ENCODE measurements around the gene CEP70.

The CEP70 gene

GRCh38 chr3:138477120-138477519 is 116.9 kb downstream of the CEP70 start:
- H3K27me3 Mint-ChIP-seq = peaks cover 3% of the 10 kb centered on the region
- H3K4me3 Mint-ChIP-seq = no peak overlapping the region
- DNase-seq = no peak
- H3K27ac Mint-ChIP-seq = no peak overlapping the region
- H3K9me3 Mint-ChIP-seq = no peaks in the 10 kb centered on the region
- no peaks in the 10 kb centered on the region for H3K36me3 Mint-ChIP-seq (ENCODE audit: low read depth)
- ATAC-seq = no peak
- H3K4me1 Mint-ChIP-seq = no peaks in the 10 kb centered on the region

- Mint-ChIP-seq H3K27ac (no peak overlapping the region), H3K4me3 (no peak overlapping the region), H3K4me1 (no peaks in the 10 kb centered on the region), H3K9me3 (no peaks in the 10 kb centered on the region), H3K36me3 (ENCODE audit: low read depth) (no peaks in the 10 kb centered on the region), H3K27me3 (peaks cover 3% of the 10 kb centered on the region)
- DNase-seq (no peak), ATAC-seq (no peak)
Measured at GRCh38 chr3:138476526-138476925, 117.5 kb downstream of the CEP70 start.

- DNase-seq = no peak
- Mint-ChIP-seq H3K4me1 (no peaks in the 10 kb centered on the region), H3K9me3 (no peaks in the 10 kb centered on the region), H3K27me3 (no peaks in the 10 kb centered on the region), H3K4me3 (no peak overlapping the region), H3K27ac (no peak overlapping the region), H3K36me3 (ENCODE audit: low read depth) (no peaks in the 10 kb centered on the region)
- no peak for ATAC-seq
Measured at GRCh38 chr3:138474163-138474562, 119.9 kb downstream of the CEP70 start.

- ATAC-seq = no peak
- no peaks in the 10 kb centered on the region for H3K36me3 Mint-ChIP-seq (ENCODE audit: low read depth)
Measured at GRCh38 chr3:138473391-138473790, 120.7 kb downstream of the CEP70 start.

GRCh38 chr3:138472141-138472825 is 121.8 kb downstream of the CEP70 start:
- H3K4me3 Mint-ChIP-seq = no peak overlapping the region
- H3K36me3 Mint-ChIP-seq (ENCODE audit: low read depth) = no peaks in the 10 kb centered on the region
- H3K4me1 Mint-ChIP-seq = no peaks in the 10 kb centered on the region

More at GRCh38 chr3:138473391-138473790, 120.7 kb downstream of the CEP70 start:
- H3K4me1 Mint-ChIP-seq = no peaks in the 10 kb centered on the region
- H3K9me3 Mint-ChIP-seq = no peaks in the 10 kb centered on the region
- H3K27ac Mint-ChIP-seq = no peak overlapping the region
- DNase-seq = no peak
- peaks cover 2% of the 10 kb centered on the region for H3K27me3 Mint-ChIP-seq
- H3K4me3 Mint-ChIP-seq = no peak overlapping the region

GRCh38 chr3:138471481-138471880 is 122.6 kb downstream of the CEP70 start:
- ATAC-seq (no peak), DNase-seq (no peak)
- Mint-ChIP-seq H3K9me3 (no peaks in the 10 kb centered on the region), H3K36me3 (ENCODE audit: low read depth) (no peaks in the 10 kb centered on the region), H3K27ac (no peak overlapping the region), H3K4me1 (no peaks in the 10 kb centered on the region), H3K4me3 (no peak overlapping the region), H3K27me3 (peaks cover 6% of the 10 kb centered on the region)

More at GRCh38 chr3:138472141-138472825, 121.8 kb downstream of the CEP70 start:
- Mint-ChIP-seq H3K27ac (no peak overlapping the region), H3K27me3 (peaks cover 3% of the 10 kb centered on the region), H3K9me3 (no peaks in the 10 kb centered on the region)
- DNase-seq (no peak), ATAC-seq (no peak)

- Mint-ChIP-seq H3K27ac (no peak overlapping the region), H3K4me3 (no peak overlapping the region), H3K9me3 (no peaks in the 10 kb centered on the region), H3K27me3 (peaks cover 6% of the 10 kb centered on the region), H3K36me3 (ENCODE audit: low read depth) (no peaks in the 10 kb centered on the region), H3K4me1 (no peaks in the 10 kb centered on the region)
- DNase-seq (no peak), ATAC-seq (peak; percentile 22)
Measured at GRCh38 chr3:138470687-138471086, 123.4 kb downstream of the CEP70 start.

GRCh38 chr3:138469874-138470273 is 124.2 kb downstream of the CEP70 start:
- Mint-ChIP-seq H3K27me3 (peaks cover 6% of the 10 kb centered on the region), H3K4me1 (no peaks in the 10 kb centered on the region), H3K9me3 (no peaks in the 10 kb centered on the region), H3K36me3 (ENCODE audit: low read depth) (no peaks in the 10 kb centered on the region), H3K4me3 (no peak overlapping the region), H3K27ac (no peak overlapping the region)
- DNase-seq (no peak), ATAC-seq (no peak)

GRCh38 chr3:138468886-138469285 is 125.2 kb downstream of the CEP70 start:
- H3K27me3 Mint-ChIP-seq = peaks cover 6% of the 10 kb centered on the region
- no peak overlapping the region for H3K27ac Mint-ChIP-seq
- no peaks in the 10 kb centered on the region for H3K9me3 Mint-ChIP-seq
- no peak for DNase-seq
- no peak for ATAC-seq
- H3K4me1 Mint-ChIP-seq = no peaks in the 10 kb centered on the region
- no peaks in the 10 kb centered on the region for H3K36me3 Mint-ChIP-seq (ENCODE audit: low read depth)
- H3K4me3 Mint-ChIP-seq = no peak overlapping the region

- H3K27me3 Mint-ChIP-seq = peaks cover 6% of the 10 kb centered on the region
Measured at GRCh38 chr3:138468451-138468850, 125.6 kb downstream of the CEP70 start.

GRCh38 chr3:138467931-138468330 is 126.1 kb downstream of the CEP70 start:
- no peak overlapping the region for H3K27ac Mint-ChIP-seq
- no peaks in the 10 kb centered on the region for H3K4me1 Mint-ChIP-seq
- DNase-seq = no peak
- peaks cover 6% of the 10 kb centered on the region for H3K27me3 Mint-ChIP-seq
- H3K36me3 Mint-ChIP-seq (ENCODE audit: low read depth) = no peaks in the 10 kb centered on the region
- H3K9me3 Mint-ChIP-seq = no peaks in the 10 kb centered on the region
- no peak overlapping the region for H3K4me3 Mint-ChIP-seq
- no peak for ATAC-seq

More at GRCh38 chr3:138468451-138468850, 125.6 kb downstream of the CEP70 start:
- Mint-ChIP-seq H3K9me3 (no peaks in the 10 kb centered on the region), H3K27ac (no peak overlapping the region), H3K4me3 (no peak overlapping the region), H3K36me3 (ENCODE audit: low read depth) (no peaks in the 10 kb centered on the region), H3K4me1 (no peaks in the 10 kb centered on the region)
- DNase-seq (no peak), ATAC-seq (no peak)

GRCh38 chr3:138465925-138466324 is 128.1 kb downstream of the CEP70 start:
- H3K27ac Mint-ChIP-seq = no peak overlapping the region
- no peak for DNase-seq

GRCh38 chr3:138465451-138465850 is 128.6 kb downstream of the CEP70 start:
- ATAC-seq (no peak), DNase-seq (no peak)
- no peak overlapping the region for H3K4me3 Mint-ChIP-seq
- peaks cover 7% of the 10 kb centered on the region for H3K27me3 Mint-ChIP-seq
- no peaks in the 10 kb centered on the region for H3K36me3 Mint-ChIP-seq (ENCODE audit: low read depth)
- no peaks in the 10 kb centered on the region for H3K9me3 Mint-ChIP-seq
- no peak overlapping the region for H3K27ac Mint-ChIP-seq
- H3K4me1 Mint-ChIP-seq = no peaks in the 10 kb centered on the region

More at GRCh38 chr3:138465925-138466324, 128.1 kb downstream of the CEP70 start:
- Mint-ChIP-seq H3K9me3 (no peaks in the 10 kb centered on the region), H3K4me1 (no peaks in the 10 kb centered on the region), H3K4me3 (no peak overlapping the region), H3K27me3 (peaks cover 7% of the 10 kb centered on the region), H3K36me3 (ENCODE audit: low read depth) (no peaks in the 10 kb centered on the region)
- ATAC-seq = no peak

GRCh38 chr3:138464491-138464860 is 129.6 kb downstream of the CEP70 start:
- no peak overlapping the region for H3K27ac Mint-ChIP-seq
- H3K4me3 Mint-ChIP-seq = no peak overlapping the region
- no peak for ATAC-seq
- peaks cover 7% of the 10 kb centered on the region for H3K27me3 Mint-ChIP-seq
- DNase-seq = no peak
- H3K9me3 Mint-ChIP-seq = no peaks in the 10 kb centered on the region
- H3K4me1 Mint-ChIP-seq = no peaks in the 10 kb centered on the region
- no peaks in the 10 kb centered on the region for H3K36me3 Mint-ChIP-seq (ENCODE audit: low read depth)

- Mint-ChIP-seq H3K27ac (no peak overlapping the region), H3K4me3 (no peak overlapping the region), H3K27me3 (peaks cover 7% of the 10 kb centered on the region), H3K4me1 (no peaks in the 10 kb centered on the region), H3K36me3 (ENCODE audit: low read depth) (no peaks in the 10 kb centered on the region), H3K9me3 (no peaks in the 10 kb centered on the region)
- ATAC-seq (no peak), DNase-seq (no peak)
Measured at GRCh38 chr3:138463724-138464490, 130.2 kb downstream of the CEP70 start.
